Naive thymus-derived CD4-positive, alpha-beta T cell (primary cell): ENCODE measurements around the gene UNC13B. TPM values are rescaled to one million over a fixed set of nuclear protein-coding genes. Genes with fewer than 3 reads are reported as not detected.

Experiments used
- ATAC-seq: fragments of 150-1000 bp; cut with Tn5 transposase; 2 replicates; pipeline ENCODE4 v1.10.0; 2021; ENCODE audit warnings: mild to moderate bottlenecking, moderate library complexity
- CTCF ChIA-PET: fragments of 350-600 bp; sonication (Branson Sonifier 250); formaldehyde crosslinking; loops from one replicate; lab custom pipeline; 2021; ENCODE audit warnings: antibody characterized with exemption; lab: Charles Lee
- POLR2A ChIA-PET: fragments of 350-600 bp; sonication (Branson Sonifier 250); formaldehyde crosslinking; loops from one replicate; lab custom pipeline; 2021; ENCODE audit warnings: antibody characterized with exemption, inconsistent platforms; lab: Charles Lee
- DNase-seq, 9 donors: peaks; one replicate each; pipeline versions ENCODE4 v3.0.0 to v3.0.0-alpha.2; 2020 to 2022; ENCODE audit warnings: mixed read lengths in 1 of 9
- H3K27ac ChIP-seq: one replicate; pipeline ENCODE4 v1.7.0; 2013; ENCODE audit warnings: mild to moderate bottlenecking, low read depth, low read length, moderate library complexity
- H3K27me3 ChIP-seq, 2 donors: one replicate each; pipeline ENCODE4 v1.7.0; 2013; ENCODE audit warnings: low read length in 2 of 2, mild to moderate bottlenecking in 2 of 2, moderate library complexity in 2 of 2; ENCODE audit not compliant: control insufficient read depth in 2 of 2, insufficient read depth in 2 of 2
- H3K36me3 ChIP-seq, 3 experiments: 1 replicate in 2 of 3; 2 replicates in 1 of 3; pipeline ENCODE4 v1.7.0; 2013; ENCODE audit warnings: low read length in 3 of 3, mild to moderate bottlenecking in 3 of 3, moderate library complexity in 1 of 3; ENCODE audit not compliant: insufficient read depth in 3 of 3, control insufficient read depth in 2 of 3
- H3K4me1 ChIP-seq, 2 donors: one replicate each; pipeline ENCODE4 v1.7.0; 2013; ENCODE audit warnings: low read length in 2 of 2, mild to moderate bottlenecking in 2 of 2, moderate library complexity in 1 of 2; ENCODE audit not compliant: control insufficient read depth in 2 of 2, insufficient read depth in 2 of 2
- H3K4me3 ChIP-seq: 2 replicates; pipeline ENCODE4 v1.7.0; 2013; ENCODE audit warnings: mild to moderate bottlenecking, low read length
- H3K9me3 ChIP-seq, 3 experiments: 1 replicate in 2 of 3; 2 replicates in 1 of 3; pipeline ENCODE4 v1.7.0; 2013; ENCODE audit warnings: low read length in 3 of 3; ENCODE audit not compliant: control insufficient read depth in 2 of 3
- H3K27ac Mint-ChIP-seq, 9 donors: one replicate each; pipeline ENCODE4 v1.8.0; 2020 to 2022; ENCODE audit warnings: mixed read lengths in 9 of 9, mild to moderate bottlenecking in 8 of 9, moderate library complexity in 5 of 9, inconsistent platforms in 2 of 9
- H3K27me3 Mint-ChIP-seq, 5 donors: one replicate each; pipeline ENCODE4 v1.8.0; 2021 to 2022; ENCODE audit warnings: mixed read lengths in 5 of 5, mild to moderate bottlenecking in 1 of 5
- H3K36me3 Mint-ChIP-seq, 5 donors: one replicate each; pipeline ENCODE4 v1.8.0; 2020 to 2022; ENCODE audit warnings: mixed read lengths in 5 of 5, mild to moderate bottlenecking in 3 of 5, inconsistent platforms in 1 of 5
- H3K4me1 Mint-ChIP-seq, 7 donors: one replicate each; pipeline ENCODE4 v1.8.0; 2020 to 2022; ENCODE audit warnings: mixed read lengths in 7 of 7, mild to moderate bottlenecking in 3 of 7, inconsistent platforms in 1 of 7
- H3K4me3 Mint-ChIP-seq, 10 donors: one replicate each; pipeline ENCODE4 v1.8.0; 2020 to 2022; ENCODE audit warnings: mild to moderate bottlenecking in 10 of 10, mixed read lengths in 10 of 10, moderate library complexity in 6 of 10, inconsistent platforms in 2 of 10
- H3K9me3 Mint-ChIP-seq, 11 donors: one replicate each; pipeline ENCODE4 v1.8.0; 2020 to 2022; ENCODE audit warnings: mixed read lengths in 11 of 11, mild to moderate bottlenecking in 4 of 11, inconsistent platforms in 1 of 11, moderate library complexity in 1 of 11
- intact Hi-C, 2 donors: fragments of 100-400 bp; cut with micrococcal nuclease; formaldehyde crosslinking; loops; one replicate each; pipeline ENCODE4 v1.15.1; 2023
- polyA plus RNA-seq, 2 donors: library from polyadenylated mRNA; unstranded; fragments of 300-500 nt; fragmentation: Illumina TruSeq; gene quantifications; one replicate each; pipeline ENCODE4 v1.2.3, GENCODE V29; 2021
- total RNA-seq, 6 experiments: library from RNA in 5 of 6; stranded (reverse) in 5 of 6; gene quantifications; 1 replicate in 5 of 6; 2 replicates in 1 of 6; pipeline ENCODE4 v1.2.3 and lab custom pipeline; 2021 to 2026

Gene UNC13B
- total and polyA plus RNA-seq, 7 experiments from 2014 or later = 0.21 to 1.6 (median 0.85) TPM

DNA sequence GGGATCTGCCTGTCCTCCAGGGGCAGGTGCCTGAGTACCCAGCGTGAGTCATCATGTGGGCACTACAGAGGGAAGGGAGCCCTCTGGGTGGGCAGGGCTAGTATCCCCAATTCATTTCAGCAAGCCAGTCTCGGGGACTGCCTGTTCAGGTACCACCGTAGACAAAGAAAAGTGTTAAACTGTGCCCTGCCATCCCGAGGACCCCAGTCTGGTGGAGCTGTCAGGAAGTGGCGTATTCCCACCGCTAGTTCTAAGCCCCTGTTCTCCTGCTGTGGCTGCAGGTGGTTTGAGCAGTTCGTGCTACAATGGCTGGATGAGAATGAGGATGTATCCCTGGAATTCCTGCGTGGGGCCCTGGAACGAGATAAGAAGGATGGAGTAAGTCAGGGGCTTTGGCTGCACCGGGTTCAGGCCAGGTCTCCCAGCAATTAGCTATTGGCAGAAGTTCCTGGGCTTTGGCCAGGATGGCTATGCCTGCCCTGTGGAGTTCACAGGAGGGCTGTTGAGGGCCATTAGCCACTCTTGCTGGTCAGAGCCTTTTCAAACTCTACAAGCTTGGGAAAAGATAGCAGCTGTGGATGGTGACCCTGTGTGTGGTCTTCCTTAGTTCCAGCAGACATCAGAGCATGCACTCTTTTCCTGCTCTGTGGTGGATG lies 234.9 kb downstream of the UNC13B start:
- no peak overlapping the region for H3K27ac Mint-ChIP-seq
- no peak for ATAC-seq
- H3K27ac ChIP-seq = no peak overlapping the region
- peaks cover 0 to 2% (median 0%) of the 10 kb centered on the region in 7 donors for H3K4me1 Mint-ChIP-seq
- no peaks in the 10 kb centered on the region for H3K27me3 ChIP-seq
- CTCF ChIA-PET = no interaction called here
- H3K36me3 Mint-ChIP-seq = no peaks in the 10 kb centered on the region
- intact Hi-C loops = no loop called here
- peaks cover 0 to 9% (median 3%) of the 10 kb centered on the region in 5 donors for H3K27me3 Mint-ChIP-seq
- no peaks in the 10 kb centered on the region for H3K4me1 ChIP-seq
- no peaks in the 10 kb centered on the region for H3K9me3 Mint-ChIP-seq
- no peak overlapping the region for H3K4me3 Mint-ChIP-seq
- POLR2A ChIA-PET = no interaction called here
- H3K4me3 ChIP-seq = no peak overlapping the region
- no peak for DNase-seq
- H3K36me3 ChIP-seq = no peaks in the 10 kb centered on the region
- no peaks in the 10 kb centered on the region for H3K9me3 ChIP-seq

DNA sequence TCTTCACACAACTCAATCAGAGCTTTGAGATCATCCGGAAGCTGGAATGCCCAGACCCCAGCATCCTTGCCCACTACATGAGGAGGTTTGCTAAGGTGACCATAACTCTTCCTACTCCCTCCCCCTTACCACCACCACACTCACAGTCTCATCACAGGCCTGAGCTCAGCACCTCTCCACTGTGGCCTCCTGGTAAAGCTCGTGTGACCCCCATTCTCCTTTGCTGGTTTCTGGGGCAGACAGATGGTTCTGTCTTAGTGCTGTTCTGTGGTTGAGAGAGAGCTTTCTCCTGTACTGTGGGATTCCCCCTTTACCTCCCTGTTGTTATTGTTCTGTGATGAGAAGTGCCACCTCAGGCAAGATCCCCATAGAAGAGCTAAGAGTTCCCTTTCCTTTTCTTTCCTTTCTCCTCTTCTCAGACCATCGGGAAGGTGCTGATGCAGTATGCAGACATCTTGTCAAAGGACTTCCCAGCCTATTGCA lies 235.4 kb downstream of the UNC13B start:
- CTCF ChIA-PET = no interaction called here

GRCh38 chr9:35397923-35398322 lies 236.1 kb downstream of the UNC13B start:
- no peak for DNase-seq
- POLR2A ChIA-PET = no interaction called here
- H3K4me3 ChIP-seq = no peak overlapping the region
- no peaks in the 10 kb centered on the region for H3K4me1 Mint-ChIP-seq
- H3K4me3 Mint-ChIP-seq = no peak overlapping the region
- intact Hi-C loops = no loop called here
- no peaks in the 10 kb centered on the region for H3K9me3 Mint-ChIP-seq
- H3K27me3 ChIP-seq = no peaks in the 10 kb centered on the region
- H3K4me1 ChIP-seq = no peaks in the 10 kb centered on the region
- H3K36me3 ChIP-seq = no peaks in the 10 kb centered on the region
- CTCF ChIA-PET = no interaction called here
- H3K27me3 Mint-ChIP-seq = peaks cover 0 to 9% (median 3%) of the 10 kb centered on the region in 5 donors
- H3K27ac Mint-ChIP-seq = no peak overlapping the region
- H3K9me3 ChIP-seq = no peaks in the 10 kb centered on the region
- H3K36me3 Mint-ChIP-seq = no peaks in the 10 kb centered on the region
- H3K27ac ChIP-seq = no peak overlapping the region
- no peak for ATAC-seq

More for the DNA sequence above, 235.4 kb downstream of the UNC13B start:
- no peak overlapping the region for H3K4me3 Mint-ChIP-seq
- Histone ChIP-seq H3K36me3 (no peaks in the 10 kb centered on the region), H3K27ac (no peak overlapping the region), H3K27me3 (no peaks in the 10 kb centered on the region), H3K4me1 (no peaks in the 10 kb centered on the region), H3K4me3 (no peak overlapping the region), H3K9me3 (no peaks in the 10 kb centered on the region)
- ATAC-seq (no peak), DNase-seq (no peak)
- no peaks in the 10 kb centered on the region for H3K9me3 Mint-ChIP-seq
- H3K36me3 Mint-ChIP-seq = no peaks in the 10 kb centered on the region
- H3K27me3 Mint-ChIP-seq = peaks cover 0 to 9% (median 3%) of the 10 kb centered on the region in 5 donors
- no peak overlapping the region for H3K27ac Mint-ChIP-seq
- intact Hi-C loops = no loop called here
- POLR2A ChIA-PET = no interaction called here
- peaks cover 0 to under 1% (median 0%) of the 10 kb centered on the region in 7 donors for H3K4me1 Mint-ChIP-seq

- DNase-seq (no peak), ATAC-seq (no peak)
- Mint-ChIP-seq H3K27me3 (peaks cover 0 to 7% (median 0%) of the 10 kb centered on the region in 5 donors), H3K4me1 (no peaks in the 10 kb centered on the region), H3K36me3 (no peaks in the 10 kb centered on the region), H3K4me3 (no peak overlapping the region), H3K9me3 (no peaks in the 10 kb centered on the region), H3K27ac (no peak overlapping the region)
- intact Hi-C loops = no loop called here
- Histone ChIP-seq H3K36me3 (no peaks in the 10 kb centered on the region), H3K27me3 (no peaks in the 10 kb centered on the region), H3K9me3 (no peaks in the 10 kb centered on the region), H3K4me3 (no peak overlapping the region), H3K27ac (no peak overlapping the region), H3K4me1 (no peaks in the 10 kb centered on the region)
- CTCF ChIA-PET = interaction anchor here (0.6 kb wide), 1 partner anchor 227 kb away, joined by 7 read pairs; no protein-coding TSS in a partner anchor
- POLR2A ChIA-PET = no interaction called here
Measured at GRCh38 chr9:35398651-35399335, 237.0 kb downstream of the UNC13B start.

DNA sequence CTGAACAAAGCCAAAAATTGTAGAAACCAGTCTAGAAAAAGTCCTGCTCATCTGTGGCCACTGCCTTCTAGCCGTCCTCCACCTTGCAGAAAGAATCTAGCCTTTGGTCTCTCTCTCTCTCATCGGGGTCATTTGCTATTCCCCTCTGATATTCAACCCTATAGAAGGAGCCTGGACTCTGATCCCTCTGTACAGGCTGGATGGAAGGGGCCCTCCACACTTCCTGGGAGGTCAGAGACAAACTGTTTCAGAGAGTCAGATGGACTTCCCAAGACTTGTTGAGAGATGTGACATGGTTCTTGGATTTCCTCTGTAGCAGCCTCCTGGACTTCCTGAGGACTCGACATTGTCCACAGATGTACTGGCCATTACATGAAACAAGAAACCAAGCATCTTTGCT lies 243.1 kb downstream of the UNC13B start:
- Mint-ChIP-seq H3K27me3 (peaks cover 13 to 30% (median 18%) of the 10 kb centered on the region in 5 donors), H3K4me3 (no peak overlapping the region), H3K9me3 (no peaks in the 10 kb centered on the region), H3K4me1 (peaks cover 0 to 6% (median 0%) of the 10 kb centered on the region in 7 donors), H3K27ac (no peak overlapping the region), H3K36me3 (no peaks in the 10 kb centered on the region)
- Histone ChIP-seq H3K27me3 (peaks cover 0 to 6% of the 10 kb centered on the region in 2 donors), H3K36me3 (no peaks in the 10 kb centered on the region), H3K4me3 (no peak overlapping the region), H3K27ac (no peak overlapping the region), H3K4me1 (no peaks in the 10 kb centered on the region), H3K9me3 (no peaks in the 10 kb centered on the region)
- CTCF ChIA-PET = no interaction called here
- ATAC-seq = no peak
- no peak for DNase-seq
- intact Hi-C loops = no loop called here
- POLR2A ChIA-PET = no interaction called here

GRCh38 chr9:35406183-35406959 lies 244.6 kb downstream of the UNC13B start:
- Mint-ChIP-seq H3K36me3 (no peaks in the 10 kb centered on the region), H3K27me3 (peaks cover 13 to 30% (median 18%) of the 10 kb centered on the region in 5 donors), H3K27ac (no peak overlapping the region), H3K9me3 (no peaks in the 10 kb centered on the region), H3K4me3 (peak overlapping the region in 6 of 10 donors; percentile 5 to 45 (median 21)), H3K4me1 (peaks cover 0 to 6% (median 0%) of the 10 kb centered on the region in 7 donors)
- ATAC-seq (peak; percentile 62), DNase-seq (peak in 8 of 9 donors; percentile 8 to 45 (median 24))
- Histone ChIP-seq H3K9me3 (no peaks in the 10 kb centered on the region), H3K4me1 (no peaks in the 10 kb centered on the region), H3K36me3 (no peaks in the 10 kb centered on the region), H3K4me3 (no peak overlapping the region), H3K27me3 (peaks cover 0 to 6% of the 10 kb centered on the region in 2 donors), H3K27ac (no peak overlapping the region)
- ChIA-PET CTCF (no interaction called here), POLR2A (no interaction called here)
- intact Hi-C loops = no loop called here
